Measurements from ENCODE around the gene KRI1.

GRCh38 chr19:10600149-10600548, 34.3 kb upstream of the KRI1 start:
- TF ChIP-seq CTCF (IDR thresholded peaks at IDR 0.05) (no peak), POLR2A (IDR thresholded peaks at IDR 0.05) (no peak)
